Measurements from ENCODE around the gene ADARB2. TPM values are rescaled to one million over a fixed set of nuclear protein-coding genes. Genes with fewer than 3 reads are reported as not detected.

The ADARB2 gene
- total RNA-seq, 4 donors from 2014 or later: 0.80 to 4.9 (median 2.3) TPM

- no peaks in the 10 kb centered on the region for H3K9me3 ChIP-seq
- H3K4me3 ChIP-seq: no peak overlapping the region
- DNase-seq: no peak
- H3K36me3 ChIP-seq: no peaks in the 10 kb centered on the region
- 81 to 87% methylated on average over 4 to 11 of the region's 11 CpGs for WGBS, 2 donors (ENCODE audit: low coverage in 1 of 2)
- no peaks in the 10 kb centered on the region for H3K27me3 ChIP-seq
- no peaks in the 10 kb centered on the region for H3K4me1 ChIP-seq
- H3K27ac ChIP-seq: no peak overlapping the region
- intact Hi-C loops (cut with DNase I; ENCODE audit: low total_unique reads): no loop called here
- TF ChIP-seq, protein P1, sequence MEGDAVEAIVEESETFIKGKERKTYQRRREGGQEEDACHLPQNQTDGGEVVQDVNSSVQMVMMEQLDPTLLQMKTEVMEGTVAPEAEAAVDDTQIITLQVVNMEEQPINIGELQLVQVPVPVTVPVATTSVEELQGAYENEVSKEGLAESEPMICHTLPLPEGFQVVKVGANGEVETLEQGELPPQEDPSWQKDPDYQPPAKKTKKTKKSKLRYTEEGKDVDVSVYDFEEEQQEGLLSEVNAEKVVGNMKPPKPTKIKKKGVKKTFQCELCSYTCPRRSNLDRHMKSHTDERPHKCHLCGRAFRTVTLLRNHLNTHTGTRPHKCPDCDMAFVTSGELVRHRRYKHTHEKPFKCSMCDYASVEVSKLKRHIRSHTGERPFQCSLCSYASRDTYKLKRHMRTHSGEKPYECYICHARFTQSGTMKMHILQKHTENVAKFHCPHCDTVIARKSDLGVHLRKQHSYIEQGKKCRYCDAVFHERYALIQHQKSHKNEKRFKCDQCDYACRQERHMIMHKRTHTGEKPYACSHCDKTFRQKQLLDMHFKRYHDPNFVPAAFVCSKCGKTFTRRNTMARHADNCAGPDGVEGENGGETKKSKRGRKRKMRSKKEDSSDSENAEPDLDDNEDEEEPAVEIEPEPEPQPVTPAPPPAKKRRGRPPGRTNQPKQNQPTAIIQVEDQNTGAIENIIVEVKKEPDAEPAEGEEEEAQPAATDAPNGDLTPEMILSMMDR (IDR thresholded peaks at IDR 0.05): no peak
- TF ChIP-seq EP300 (IDR thresholded peaks at IDR 0.05; ENCODE audit: low read depth): no peak
- no peak for TF ChIP-seq POLR2A (IDR thresholded peaks at IDR 0.05)
- no peak for TF ChIP-seq POLR2AphosphoS5 (IDR thresholded peaks at IDR 0.05)
- in situ Hi-C loops (cut with MboI; ENCODE audit: low pct_ligation_motif_present in 1 of 4, low pct_unique_long_range_greater_than_20kb in 1 of 4, low sequenced_read_pairs in 3 of 4): no loop called here
These were observed 342.3 kb downstream of the ADARB2 start for GRCh38 chr10:1395025-1395480.

DNA sequence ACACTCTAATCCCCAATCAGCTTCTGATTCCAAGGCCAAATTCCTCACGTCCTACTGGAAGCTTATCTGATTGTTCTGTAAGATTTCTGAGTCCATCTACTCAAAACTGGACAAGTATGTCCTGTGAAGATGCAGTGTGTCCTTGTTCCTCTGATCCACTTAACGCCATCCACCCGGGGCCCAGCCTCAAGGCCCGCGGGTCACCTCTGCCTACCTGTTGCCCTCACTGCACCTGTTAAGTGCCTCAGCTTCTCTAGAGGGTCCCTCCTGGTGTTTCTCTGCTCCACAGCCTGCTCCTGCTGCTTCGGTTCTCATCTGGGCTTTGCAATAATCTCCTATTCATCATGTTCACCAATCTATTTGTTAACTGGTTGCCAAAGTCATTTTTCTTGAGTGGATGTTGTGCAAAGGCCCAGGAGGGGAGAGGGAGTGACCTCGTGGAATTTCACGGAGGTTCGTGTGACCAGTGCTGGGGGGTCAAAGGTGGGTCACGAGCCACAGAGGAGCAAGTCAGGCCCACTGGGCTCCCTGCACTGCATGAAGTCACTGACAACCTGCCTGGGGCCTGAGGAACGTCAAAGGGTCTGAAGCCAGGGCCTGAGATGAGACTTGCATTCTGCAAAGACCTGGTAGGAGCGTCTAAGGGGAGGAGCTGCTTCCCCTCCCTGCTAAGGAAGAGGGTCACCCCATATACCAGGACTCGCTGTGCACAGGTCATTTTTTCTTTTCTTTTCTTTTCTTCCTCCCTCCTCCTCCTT lies 343.0 kb downstream of the ADARB2 start:
- H3K27me3 ChIP-seq: no peaks in the 10 kb centered on the region
- in situ Hi-C loops (cut with MboI; ENCODE audit: low pct_ligation_motif_present in 1 of 4, low pct_unique_long_range_greater_than_20kb in 1 of 4, low sequenced_read_pairs in 3 of 4): no loop called here
- intact Hi-C loops (cut with DNase I; ENCODE audit: low total_unique reads): no loop called here
- H3K9me3 ChIP-seq: no peaks in the 10 kb centered on the region
- H3K4me1 ChIP-seq: no peaks in the 10 kb centered on the region
- 80 to 100% methylated on average over 2 to 13 of the region's 13 CpGs for WGBS, 2 donors (ENCODE audit: low coverage in 1 of 2)
- H3K27ac ChIP-seq: no peak overlapping the region
- no peak overlapping the region for H3K4me3 ChIP-seq
- no peaks in the 10 kb centered on the region for H3K36me3 ChIP-seq
- DNase-seq: no peak
- no peak for TF ChIP-seq POLR2AphosphoS5 (IDR thresholded peaks at IDR 0.05)
- TF ChIP-seq POLR2A (IDR thresholded peaks at IDR 0.05): no peak
- TF ChIP-seq, protein P1 (IDR thresholded peaks at IDR 0.05): no peak
- TF ChIP-seq EP300 (IDR thresholded peaks at IDR 0.05; ENCODE audit: low read depth): no peak

- 87 to 89% methylated on average over 3 to 8 of the region's 8 CpGs for WGBS, 2 donors (ENCODE audit: low coverage in 1 of 2)
- DNase-seq: no peak
- Histone ChIP-seq H3K36me3 (no peaks in the 10 kb centered on the region), H3K4me3 (no peak overlapping the region), H3K27me3 (no peaks in the 10 kb centered on the region), H3K27ac (no peak overlapping the region), H3K9me3 (no peaks in the 10 kb centered on the region), H3K4me1 (no peaks in the 10 kb centered on the region)
- intact Hi-C loops (cut with DNase I; ENCODE audit: low total_unique reads): no loop called here
- TF ChIP-seq, protein P1 (IDR thresholded peaks at IDR 0.05): no peak
- no peak for TF ChIP-seq EP300 (IDR thresholded peaks at IDR 0.05; ENCODE audit: low read depth)
- no peak for TF ChIP-seq POLR2A (IDR thresholded peaks at IDR 0.05)
- no peak for TF ChIP-seq POLR2AphosphoS5 (IDR thresholded peaks at IDR 0.05)
- in situ Hi-C loops (cut with MboI; ENCODE audit: low pct_ligation_motif_present in 1 of 4, low pct_unique_long_range_greater_than_20kb in 1 of 4, low sequenced_read_pairs in 3 of 4): no loop called here
These were observed 343.8 kb downstream of the ADARB2 start for GRCh38 chr10:1393481-1393880.

GRCh38 chr10:1392127-1392526 lies 345.2 kb downstream of the ADARB2 start:
- Histone ChIP-seq H3K4me3 (no peak overlapping the region), H3K27ac (no peak overlapping the region), H3K27me3 (no peaks in the 10 kb centered on the region), H3K4me1 (no peaks in the 10 kb centered on the region), H3K9me3 (no peaks in the 10 kb centered on the region), H3K36me3 (no peaks in the 10 kb centered on the region)
- DNase-seq: no peak
- 68 to 78% methylated on average over 2 to 4 of the region's 4 CpGs for WGBS, 2 donors (ENCODE audit: low coverage in 1 of 2)
- no peak for TF ChIP-seq POLR2AphosphoS5 (IDR thresholded peaks at IDR 0.05)
- TF ChIP-seq POLR2A (IDR thresholded peaks at IDR 0.05): no peak
- TF ChIP-seq, protein P1 (IDR thresholded peaks at IDR 0.05): no peak
- no peak for TF ChIP-seq EP300 (IDR thresholded peaks at IDR 0.05; ENCODE audit: low read depth)
- in situ Hi-C loops (cut with MboI; ENCODE audit: low pct_ligation_motif_present in 1 of 4, low pct_unique_long_range_greater_than_20kb in 1 of 4, low sequenced_read_pairs in 3 of 4) (no loop called here), intact Hi-C loops (cut with DNase I; ENCODE audit: low total_unique reads) (no loop called here)
